Spinal cord (tissue), 10 donors: ENCODE results near the gene CSNK1G2. TPM values are rescaled to one million over a fixed set of nuclear protein-coding genes. Genes with fewer than 3 reads are reported as not detected.
A peak's percentile ranks its signal among the peaks of the same experiment; 100 is the strongest.

Source experiments
- DNase-seq, 6 donors: peaks; one replicate each; pipeline versions ENCODE4 v3.0.0 to v3.0.0-alpha.2; 2013 to 2015; ENCODE audit warnings: low spot score in 6 of 6, low read depth in 4 of 6
- H3K27ac ChIP-seq: one replicate; pipeline ENCODE4 v1.5.1; 2013; ENCODE audit warnings: low read depth, low read length, control low read depth
- H3K27me3 ChIP-seq: one replicate; pipeline ENCODE4 v1.6.1; 2013; ENCODE audit warnings: low read length; ENCODE audit not compliant: control insufficient read depth, insufficient read depth
- H3K36me3 ChIP-seq: one replicate; pipeline ENCODE4 v1.6.1; 2013; ENCODE audit warnings: low read length; ENCODE audit not compliant: control insufficient read depth, insufficient read depth
- H3K4me1 ChIP-seq: one replicate; pipeline ENCODE4 v1.6.1; 2013; ENCODE audit warnings: low read length; ENCODE audit not compliant: control insufficient read depth, insufficient read depth
- H3K4me3 ChIP-seq: one replicate; pipeline ENCODE4 v1.5.1; 2013; ENCODE audit warnings: low read depth, low read length, control low read depth
- H3K9me3 ChIP-seq: one replicate; pipeline ENCODE4 v1.6.1; 2013; ENCODE audit warnings: low read length; ENCODE audit not compliant: control insufficient read depth, insufficient read depth
- WGBS: methylation state at CpG from one replicate; pipeline ENCODE4 v1.1.5; 2013; ENCODE audit warnings: missing lambda C conversion rate; ENCODE audit not compliant: insufficient coverage; 5-methylcytosine and 5-hydroxymethylcytosine counted together
- polyA plus RNA-seq, 2 donors: library from polyadenylated mRNA; unstranded; fragments of 120-200 nt; gene quantifications; one replicate each; pipeline ENCODE4 v1.2.1, GENCODE V29; 2013; ENCODE audit not compliant: insufficient read length in 2 of 2
- total RNA-seq, 2 donors: library from RNA; depleted of rRNA in 1 of 2; stranded (reverse); fragments of 120-200 nt in 1 of 2; fragments of >200 nt in 1 of 2; gene quantifications; one replicate each; pipeline versions ENCODE4 v1.2.3 to v1.2.4, GENCODE V29; 2013 to 2014
- donor health status: healthy.

The CSNK1G2 gene
- total and polyA plus RNA-seq, 4 donors: 27.8 to 65.6 (median 53.9) TPM

DNA sequence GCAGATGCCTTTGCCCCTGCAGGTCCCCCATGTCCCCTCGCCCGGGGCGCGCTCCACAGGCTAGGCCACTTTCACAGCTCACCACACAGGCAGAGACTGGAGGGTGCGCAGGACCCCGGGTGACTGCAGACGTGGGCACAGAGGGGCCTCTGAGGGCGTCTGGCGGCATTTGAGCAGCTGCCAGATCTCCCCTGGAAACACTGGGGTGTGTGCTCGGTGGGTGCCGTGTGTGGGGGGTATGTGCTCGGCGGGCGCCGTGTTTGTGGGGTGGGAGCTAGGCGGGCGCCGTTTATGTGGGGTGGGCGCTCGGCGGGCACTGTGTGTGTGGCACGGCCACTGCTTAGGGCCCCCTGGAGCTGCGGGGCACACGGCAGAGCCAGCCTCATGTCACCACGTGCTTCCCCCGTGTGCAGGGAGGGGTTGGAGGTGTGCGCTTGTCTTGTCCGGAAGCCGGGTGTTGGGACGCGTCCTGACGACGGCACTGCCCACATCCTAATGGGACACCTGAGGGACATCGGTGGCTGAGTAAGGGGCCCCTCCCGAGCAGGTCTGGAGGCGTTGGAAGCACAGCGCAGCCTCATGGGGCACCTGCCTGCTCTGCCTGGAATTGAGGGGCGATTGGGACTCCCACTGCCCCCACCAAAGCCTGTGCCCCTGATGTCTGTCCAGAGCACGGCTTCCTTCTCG, 16.7 kb downstream of the CSNK1G2 start:
- H3K27ac ChIP-seq: no peak overlapping the region
- no peak for DNase-seq
- H3K4me3 ChIP-seq: no peak overlapping the region
- WGBS: 54% methylated on average over 31 of the region's 40 CpGs
- no peaks in the 10 kb centered on the region for H3K27me3 ChIP-seq
- peaks cover 37% of the 10 kb centered on the region for H3K4me1 ChIP-seq
- H3K36me3 ChIP-seq: peaks cover 77% of the 10 kb centered on the region
- H3K9me3 ChIP-seq: no peaks in the 10 kb centered on the region

DNA sequence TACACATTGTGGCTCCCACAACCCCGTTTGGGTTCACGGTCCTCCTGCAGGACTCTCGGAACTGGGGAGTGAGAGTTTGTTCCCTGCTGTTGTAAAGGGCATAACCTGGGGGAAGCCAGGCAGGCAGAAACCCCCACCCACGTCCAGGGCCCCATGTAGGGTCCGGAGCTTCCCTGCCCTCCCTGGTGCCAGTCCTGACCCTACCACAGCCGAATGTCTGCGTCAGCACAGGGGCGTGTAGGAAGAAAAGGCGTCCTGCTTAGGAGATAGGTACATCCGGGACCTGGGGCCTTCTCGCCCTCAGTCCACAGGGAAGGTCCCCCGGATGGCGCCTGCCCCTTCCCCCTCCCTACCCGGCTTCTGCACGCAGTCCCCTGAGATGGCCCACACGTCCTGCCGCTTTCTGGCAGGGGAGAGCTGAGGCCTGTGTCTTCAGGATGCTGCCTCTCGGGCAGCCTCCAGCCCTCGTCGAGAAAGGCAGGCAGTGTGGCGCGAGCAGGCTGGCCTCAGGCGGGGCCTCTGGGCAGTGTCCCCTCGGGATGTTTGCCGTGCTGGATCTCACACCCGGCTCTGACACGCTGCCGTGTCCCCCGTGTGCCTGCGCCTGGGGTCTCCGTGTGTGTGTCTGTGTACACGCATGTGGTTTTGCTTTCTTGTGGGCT, 19.1 kb downstream of the CSNK1G2 start:
- H3K27ac ChIP-seq: no peak overlapping the region

DNA sequence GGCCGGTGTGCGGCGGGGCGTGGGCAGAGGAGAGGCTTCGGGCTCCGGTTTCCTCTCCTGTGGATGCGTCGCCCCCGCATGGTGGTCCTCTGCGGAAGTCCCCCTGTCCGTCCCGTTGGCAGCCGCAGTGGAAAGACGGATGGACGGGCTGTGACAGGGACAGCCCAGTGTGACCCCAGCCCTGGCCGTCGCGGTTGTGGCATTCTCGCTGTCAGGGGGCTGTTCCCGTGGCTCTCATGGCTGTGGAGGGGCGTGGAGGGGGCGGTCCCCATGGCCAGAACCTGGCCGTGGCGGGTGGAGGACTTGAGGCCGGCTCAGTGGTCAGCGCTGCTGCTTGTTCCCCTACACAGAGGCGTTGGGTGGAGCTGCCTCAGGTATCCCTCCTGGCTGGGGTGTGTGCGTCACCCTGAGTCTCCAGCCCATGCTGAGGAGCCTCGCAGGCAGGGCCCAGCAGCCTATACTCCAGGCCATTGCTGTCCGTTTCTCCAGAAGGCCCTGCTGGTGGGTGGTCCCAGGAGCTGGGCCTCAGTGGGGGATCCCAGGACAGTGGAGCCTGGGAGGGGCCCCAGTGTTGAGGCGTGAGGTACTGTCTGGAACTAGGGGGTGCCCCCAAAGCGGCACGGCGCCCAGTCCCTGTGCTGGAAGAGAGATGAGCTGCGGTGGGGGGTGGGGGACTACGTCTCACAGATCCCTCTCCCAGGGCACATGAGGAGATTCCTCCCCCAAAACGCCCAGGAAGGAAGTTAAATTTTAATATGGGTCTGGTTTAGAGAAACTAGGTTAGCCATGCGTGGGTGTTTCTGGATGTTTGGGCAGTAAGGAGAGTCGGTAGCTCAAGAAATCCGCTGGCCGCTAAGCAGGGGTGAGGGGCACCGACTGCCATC, 20.3 kb downstream of the CSNK1G2 start:
- Histone ChIP-seq H3K36me3 (peaks cover 50% of the 10 kb centered on the region), H3K27me3 (no peaks in the 10 kb centered on the region), H3K9me3 (no peaks in the 10 kb centered on the region), H3K4me1 (peaks cover 17% of the 10 kb centered on the region), H3K27ac (no peak overlapping the region), H3K4me3 (no peak overlapping the region)
- WGBS: 88% methylated on average over 36 of the region's 42 CpGs
- DNase-seq: no peak

More for the DNA sequence above, 19.1 kb downstream of the CSNK1G2 start:
- 89% methylated on average over 30 of the region's 32 CpGs for WGBS
- Histone ChIP-seq H3K4me3 (no peak overlapping the region), H3K9me3 (no peaks in the 10 kb centered on the region), H3K4me1 (peaks cover 27% of the 10 kb centered on the region), H3K36me3 (peaks cover 56% of the 10 kb centered on the region), H3K27me3 (no peaks in the 10 kb centered on the region)
- no peak for DNase-seq

DNA sequence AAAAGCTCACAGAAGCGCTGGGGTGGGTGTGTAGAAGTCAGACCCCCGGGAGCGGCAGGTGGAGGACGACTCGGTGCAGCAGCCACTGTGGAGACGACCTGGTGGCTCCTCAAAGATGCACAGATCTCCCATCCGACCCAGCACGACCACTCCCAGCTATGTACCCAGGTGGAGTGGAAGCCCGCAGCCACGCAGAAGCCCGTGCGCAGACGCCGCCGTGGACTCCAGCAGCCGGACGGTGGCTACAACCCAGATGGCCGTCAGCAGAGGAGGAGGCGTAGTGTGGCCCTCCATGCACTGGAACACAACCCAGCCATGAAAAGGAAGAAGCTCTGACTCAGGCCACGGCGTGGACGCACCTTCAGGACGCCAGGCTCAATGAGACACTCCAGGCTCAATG, 21.7 kb downstream of the CSNK1G2 start:
- no peak for DNase-seq
- Histone ChIP-seq H3K36me3 (peaks cover 40% of the 10 kb centered on the region), H3K4me3 (no peak overlapping the region), H3K9me3 (no peaks in the 10 kb centered on the region), H3K27ac (no peak overlapping the region), H3K4me1 (peaks cover 9% of the 10 kb centered on the region), H3K27me3 (no peaks in the 10 kb centered on the region)
- WGBS: 96% methylated on average over 22 of the region's 23 CpGs

GRCh38 chr19:1967087-1967608, 26.2 kb downstream of the CSNK1G2 start:
- no peak for DNase-seq
- Histone ChIP-seq H3K4me3 (no peak overlapping the region), H3K4me1 (peaks cover 12% of the 10 kb centered on the region), H3K36me3 (peaks cover 55% of the 10 kb centered on the region), H3K27me3 (no peaks in the 10 kb centered on the region), H3K27ac (no peak overlapping the region), H3K9me3 (no peaks in the 10 kb centered on the region)
- 87% methylated on average over 26 of the region's 26 CpGs for WGBS

GRCh38 chr19:1968279-1969175, 27.6 kb downstream of the CSNK1G2 start:
- 56% methylated on average over 33 of the region's 34 CpGs for whole genome bisulfite sequencing
- DNase-seq: peak in 2 of 6 donors; percentile 27 to 36
- H3K9me3 ChIP-seq: no peaks in the 10 kb centered on the region
- no peak overlapping the region for H3K4me3 ChIP-seq
- no peak overlapping the region for H3K27ac ChIP-seq
- no peaks in the 10 kb centered on the region for H3K27me3 ChIP-seq
- peaks cover 12% of the 10 kb centered on the region for H3K4me1 ChIP-seq
- H3K36me3 ChIP-seq: peaks cover 50% of the 10 kb centered on the region

DNA sequence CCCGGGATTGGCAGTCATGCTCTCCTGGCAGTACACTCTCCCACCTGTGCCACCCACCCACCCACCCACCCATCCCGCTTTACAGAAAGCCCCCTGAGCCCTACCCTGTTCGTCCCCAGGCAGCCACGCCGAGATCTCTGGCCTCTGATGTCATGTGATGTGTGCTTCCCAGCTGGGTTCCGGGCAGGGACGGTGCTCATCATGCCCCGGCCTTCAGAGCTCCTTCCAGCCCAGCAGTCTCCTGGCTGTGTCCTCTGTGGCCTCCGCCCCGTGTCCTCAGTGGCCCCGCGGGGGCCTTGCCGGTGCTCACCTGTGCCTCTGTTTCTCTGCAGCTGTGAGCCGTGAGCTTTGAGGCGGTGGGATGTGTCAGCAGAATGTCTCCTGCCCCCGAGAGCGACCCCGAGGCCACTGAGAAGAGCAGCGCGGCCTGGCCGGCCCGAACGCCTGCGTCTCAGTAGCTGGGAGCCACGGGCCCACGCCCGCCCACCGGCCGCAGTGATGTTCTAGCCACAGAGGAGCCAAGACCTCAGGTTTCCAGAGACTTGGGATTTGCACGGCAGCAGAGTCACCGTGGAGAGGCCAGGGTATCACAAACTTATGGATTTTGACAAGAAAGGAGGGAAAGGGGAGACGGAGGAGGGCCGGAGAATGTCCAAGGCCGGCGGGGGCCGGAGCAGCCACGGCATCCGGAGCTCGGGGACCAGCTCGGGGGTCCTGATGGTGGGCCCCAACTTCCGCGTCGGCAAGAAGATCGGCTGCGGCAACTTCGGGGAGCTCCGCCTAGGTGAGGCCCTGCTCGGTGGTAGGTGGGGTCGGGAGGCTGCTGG, 28.4 kb downstream of the CSNK1G2 start:
- no peaks in the 10 kb centered on the region for H3K27me3 ChIP-seq
- H3K4me1 ChIP-seq: peaks cover 12% of the 10 kb centered on the region
- H3K9me3 ChIP-seq: no peaks in the 10 kb centered on the region
- no peak overlapping the region for H3K4me3 ChIP-seq
- peaks cover 54% of the 10 kb centered on the region for H3K36me3 ChIP-seq
- 90% methylated on average over 47 of the region's 49 CpGs for WGBS
- H3K27ac ChIP-seq: no peak overlapping the region
- DNase-seq: no peak

- no peak overlapping the region for H3K4me3 ChIP-seq
- no peaks in the 10 kb centered on the region for H3K27me3 ChIP-seq
- H3K9me3 ChIP-seq: no peaks in the 10 kb centered on the region
- no peak overlapping the region for H3K27ac ChIP-seq
- H3K4me1 ChIP-seq: peaks cover 17% of the 10 kb centered on the region
- 91% methylated on average over 38 of the region's 38 CpGs for WGBS
- H3K36me3 ChIP-seq: peaks cover 62% of the 10 kb centered on the region
- no peak for DNase-seq
Measured at GRCh38 chr19:1970003-1970805, 29.2 kb downstream of the CSNK1G2 start.
